Upper lobe of left lung (tissue), 4 donors: ENCODE results near the gene DENND1A.

Experiments
- CTCF ChIP-seq, 6 experiments: fragments of 450-650 bp in 4 of 6; fragments of 200-600 bp in 2 of 6; sonication (generic) in 2 of 6; IDR thresholded peaks; one replicate each; pipeline ENCODE4 v1.5.1; 2016 to 2019; ENCODE audit warnings: antibody characterized with exemption in 6 of 6
- EP300 ChIP-seq, 4 donors: sonication (generic); formaldehyde crosslinking; IDR thresholded peaks; one replicate each; pipeline ENCODE4 v1.5.1; 2017; ENCODE audit warnings: antibody characterized with exemption in 4 of 4, control low read depth in 2 of 4
- POLR2A ChIP-seq, 4 donors: fragments of 450-650 bp; IDR thresholded peaks; one replicate each; pipeline ENCODE4 v1.5.1; 2016 to 2017; ENCODE audit warnings: antibody characterized with exemption in 4 of 4, mild to moderate bottlenecking in 2 of 4

DNA sequence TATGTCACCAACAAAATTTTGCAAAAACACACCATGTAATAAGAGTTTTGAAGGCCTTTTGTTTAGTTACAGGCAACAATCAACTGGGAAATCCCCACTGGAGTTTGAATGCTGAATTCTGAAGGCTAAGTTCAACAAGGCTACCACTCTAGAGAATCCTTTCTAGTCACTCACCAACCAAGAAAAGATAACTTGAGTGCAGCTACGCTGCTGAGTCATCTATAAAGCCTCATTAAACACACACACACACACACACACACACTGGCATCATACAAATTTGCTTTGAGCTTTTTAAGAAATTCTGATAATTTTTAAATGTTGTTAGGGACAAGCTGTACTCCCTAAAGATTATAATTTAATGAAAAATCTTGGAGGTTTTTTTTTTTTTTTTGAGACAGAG, 219.6 kb downstream of the DENND1A start:
- no peak for TF ChIP-seq CTCF (IDR thresholded peaks at IDR 0.05)
- no peak for TF ChIP-seq EP300 (IDR thresholded peaks at IDR 0.05)
- no peak for TF ChIP-seq POLR2A (IDR thresholded peaks at IDR 0.05)
